Measurements from ENCODE around the gene BPIFA1. TPM values are rescaled to one million over a fixed set of nuclear protein-coding genes. Genes with fewer than 3 reads are reported as not detected.

The BPIFA1 gene
- total RNA-seq, 2 donors from 2014 or later, result not detected

- Mint-ChIP-seq H3K27ac (no peak overlapping the region), H3K27me3 (peaks cover 57% of the 10 kb centered on the region), H3K4me3 (no peak overlapping the region), H3K36me3 (ENCODE audit: low read depth) (peaks cover 2% of the 10 kb centered on the region), H3K4me1 (peaks cover 9% of the 10 kb centered on the region)
- DNase-seq (no peak), ATAC-seq (no peak)
- H3K9me3 ChIP-seq (ENCODE audit: control insufficient read depth, low read length, poor library complexity, severe bottlenecking), result no peaks in the 10 kb centered on the region
Measured at GRCh38 chr20:33285861-33286495, 50.2 kb downstream of the BPIFA1 start.

GRCh38 chr20:33287884-33288283 lies 52.1 kb downstream of the BPIFA1 start:
- peaks cover 63% of the 10 kb centered on the region for H3K27me3 Mint-ChIP-seq
- ATAC-seq (no peak), DNase-seq (no peak)
- no peak overlapping the region for H3K27ac Mint-ChIP-seq
- peaks cover 14% of the 10 kb centered on the region for H3K4me1 Mint-ChIP-seq
- no peaks in the 10 kb centered on the region for H3K9me3 ChIP-seq (ENCODE audit: control insufficient read depth, low read length, poor library complexity, severe bottlenecking)
- peaks cover 2% of the 10 kb centered on the region for H3K36me3 Mint-ChIP-seq (ENCODE audit: low read depth)
- no peak overlapping the region for H3K4me3 Mint-ChIP-seq

DNA sequence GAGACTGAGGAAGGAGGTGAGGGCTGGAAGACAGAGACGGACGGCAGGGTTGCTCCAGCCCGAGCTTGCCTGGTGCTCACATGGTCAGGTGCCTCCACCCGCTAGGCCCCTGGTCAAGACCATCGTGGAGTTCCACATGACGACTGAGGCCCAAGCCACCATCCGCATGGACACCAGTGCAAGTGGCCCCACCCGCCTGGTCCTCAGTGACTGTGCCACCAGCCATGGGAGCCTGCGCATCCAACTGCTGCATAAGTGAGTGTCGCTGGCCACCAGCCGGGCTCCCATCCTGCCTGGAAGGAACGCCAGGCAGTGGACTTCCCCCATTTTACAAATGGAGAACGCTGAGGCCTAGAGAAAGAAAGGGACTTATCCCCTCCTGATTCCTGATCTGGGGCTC lies 55.1 kb downstream of the BPIFA1 start:
- no peak overlapping the region for H3K27ac Mint-ChIP-seq

DNA sequence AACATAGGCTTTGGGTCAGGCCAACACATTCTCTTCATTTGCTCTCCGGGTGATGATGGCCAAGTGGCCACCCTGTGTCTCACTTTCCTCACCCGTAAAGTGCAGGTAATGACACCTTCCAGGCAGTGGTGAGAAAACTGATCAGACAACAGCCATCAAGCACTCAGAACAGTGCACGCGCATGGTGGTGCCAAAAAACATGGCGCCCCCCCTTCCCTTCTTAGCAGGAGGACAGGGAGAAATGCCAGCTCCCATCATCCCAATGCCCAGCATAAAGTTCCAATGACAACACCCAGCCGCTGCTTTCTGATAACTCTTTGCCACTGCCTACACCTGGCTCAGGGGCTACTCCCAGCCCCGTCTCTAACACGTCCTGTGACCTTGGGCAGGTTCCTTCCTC lies 55.6 kb downstream of the BPIFA1 start:
- no peak for ATAC-seq
- H3K27me3 Mint-ChIP-seq, result peaks cover 33% of the 10 kb centered on the region
- DNase-seq, result no peak
- no peak overlapping the region for H3K4me3 Mint-ChIP-seq
- H3K27ac Mint-ChIP-seq, result no peak overlapping the region
- H3K4me1 Mint-ChIP-seq, result peaks cover 11% of the 10 kb centered on the region
- no peaks in the 10 kb centered on the region for H3K9me3 ChIP-seq (ENCODE audit: control insufficient read depth, low read length, poor library complexity, severe bottlenecking)
- H3K36me3 Mint-ChIP-seq (ENCODE audit: low read depth), result no peaks in the 10 kb centered on the region

More for the DNA sequence above, 55.1 kb downstream of the BPIFA1 start:
- DNase-seq (no peak), ATAC-seq (no peak)
- H3K27me3 Mint-ChIP-seq, result peaks cover 39% of the 10 kb centered on the region
- H3K4me3 Mint-ChIP-seq, result no peak overlapping the region
- H3K9me3 ChIP-seq (ENCODE audit: control insufficient read depth, low read length, poor library complexity, severe bottlenecking), result no peaks in the 10 kb centered on the region
- H3K4me1 Mint-ChIP-seq, result peaks cover 11% of the 10 kb centered on the region
- no peaks in the 10 kb centered on the region for H3K36me3 Mint-ChIP-seq (ENCODE audit: low read depth)

DNA sequence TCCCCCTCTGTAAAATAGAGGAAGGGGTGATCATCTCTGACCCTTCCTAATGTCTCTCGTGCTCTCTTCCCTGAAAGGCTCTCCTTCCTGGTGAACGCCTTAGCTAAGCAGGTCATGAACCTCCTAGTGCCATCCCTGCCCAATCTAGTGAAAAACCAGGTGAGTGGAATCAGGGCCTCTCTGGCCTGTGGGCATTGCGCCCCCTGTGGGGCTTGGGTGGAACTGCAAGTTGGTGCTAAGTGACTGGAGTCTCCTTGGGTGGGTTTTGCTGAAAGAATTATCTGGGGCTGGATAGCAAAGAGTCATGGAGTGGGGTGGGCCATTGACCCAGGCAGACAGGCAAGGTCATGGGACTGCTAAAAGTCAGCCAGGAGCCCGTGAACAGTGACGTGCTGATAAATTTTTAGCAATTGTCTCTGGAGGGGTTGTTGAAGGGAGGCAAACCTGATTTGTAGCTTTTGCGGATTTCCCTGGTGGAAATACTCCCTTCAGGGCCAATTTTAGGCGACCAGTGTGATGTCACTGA lies 56.1 kb downstream of the BPIFA1 start:
- Mint-ChIP-seq H3K36me3 (ENCODE audit: low read depth) (no peaks in the 10 kb centered on the region), H3K4me3 (no peak overlapping the region), H3K4me1 (peaks cover 11% of the 10 kb centered on the region), H3K27me3 (peaks cover 29% of the 10 kb centered on the region), H3K27ac (no peak overlapping the region)
- DNase-seq (peak; percentile 46 to 71 (median 49)), ATAC-seq (peak; percentile 72)
- no peaks in the 10 kb centered on the region for H3K9me3 ChIP-seq (ENCODE audit: control insufficient read depth, low read length, poor library complexity, severe bottlenecking)

Other genes starting within 250 kb of the BPIFA1 start
- not detected for gene SUN5, start 231.6 kb upstream of the BPIFA1 start, total RNA-seq
- not detected for gene BPIFB2, start 228.3 kb upstream of the BPIFA1 start, total RNA-seq
- not detected for gene BPIFB6, start 204.3 kb upstream of the BPIFA1 start, total RNA-seq
- gene BPIFB3, start 182.1 kb upstream of the BPIFA1 start, total RNA-seq, result not detected
- not detected for gene BPIFB4, start 156.4 kb upstream of the BPIFA1 start, total RNA-seq
- gene BPIFA2, start 67.8 kb upstream of the BPIFA1 start, total RNA-seq, result not detected
- gene BPIFA3, start 18.6 kb upstream of the BPIFA1 start, total RNA-seq, result not detected
- gene BPIFB1, start 47.2 kb downstream of the BPIFA1 start, total RNA-seq, result not detected
- gene CDK5RAP1, start 165.5 kb downstream of the BPIFA1 start, total RNA-seq, result 10 to 100 TPM; 55.6 to 61.9 TPM
- gene SNTA1, start 207.8 kb downstream of the BPIFA1 start, total RNA-seq, result 1 to 10 TPM; 5.6 to 6.6 TPM

Data from T-helper 17 cell (primary cell).